H9 (cell line): ENCODE data around the gene TAF5L. TPM values are rescaled to one million over a fixed set of nuclear protein-coding genes. Genes with fewer than 3 reads are reported as not detected.

ENCODE experiments used
- DNase-seq: peaks from one replicate; pipeline ENCODE4 v3.0.0-alpha.2; 2017
- H2AFZ ChIP-seq: one replicate; pipeline ENCODE4 v1.6.1; 2013; ENCODE audit warnings: mild to moderate bottlenecking, low read length, control low read depth, moderate library complexity
- H2AK5ac ChIP-seq: 2 replicates; pipeline ENCODE4 v1.6.1; 2013; ENCODE audit warnings: low read length, control low read depth, mixed read lengths; ENCODE audit not compliant: insufficient read length
- H2BK120ac ChIP-seq: one replicate; pipeline ENCODE4 v1.6.1; 2013; ENCODE audit warnings: low read depth, mild to moderate bottlenecking, low read length, control low read depth, inconsistent platforms; ENCODE audit not compliant: poor library complexity, severe bottlenecking
- H2BK12ac ChIP-seq: 2 replicates; pipeline ENCODE4 v1.6.1; 2013; ENCODE audit warnings: low read length, control low read depth, mixed read lengths, low read depth; ENCODE audit not compliant: insufficient read length
- H2BK15ac ChIP-seq: 2 replicates; pipeline ENCODE4 v1.6.1; 2013; ENCODE audit warnings: low read depth, low read length, control low read depth
- H2BK20ac ChIP-seq: one replicate; pipeline ENCODE4 v1.6.1; 2013; ENCODE audit warnings: low read depth, mild to moderate bottlenecking, low read length, control low read depth, inconsistent platforms; ENCODE audit not compliant: poor library complexity, severe bottlenecking
- H2BK5ac ChIP-seq: 2 replicates; pipeline ENCODE4 v1.6.1; 2013; ENCODE audit warnings: low read length, control low read depth, mixed read lengths; ENCODE audit not compliant: insufficient read length
- H3K14ac ChIP-seq: 2 replicates; pipeline ENCODE4 v1.6.1; 2013; ENCODE audit warnings: low read length, control low read depth; ENCODE audit not compliant: insufficient read depth
- H3K18ac ChIP-seq: 2 replicates; pipeline ENCODE4 v1.6.1; 2013; ENCODE audit warnings: low read depth, mild to moderate bottlenecking, mixed read lengths, low read length, control low read depth; ENCODE audit not compliant: insufficient read length
- H3K23ac ChIP-seq: 2 replicates; pipeline ENCODE4 v1.6.1; 2013; ENCODE audit warnings: low read length, control low read depth, mixed read lengths, low read depth; ENCODE audit not compliant: insufficient read length
- H3K23me2 ChIP-seq: 2 replicates; pipeline ENCODE4 v1.6.1; 2013; ENCODE audit warnings: low read depth, mild to moderate bottlenecking, mixed read lengths, low read length, control low read depth; ENCODE audit not compliant: insufficient read length, poor library complexity, severe bottlenecking
- H3K27ac ChIP-seq: 2 replicates; pipeline ENCODE4 v1.5.1; 2013; ENCODE audit warnings: low read length, control low read depth, mixed read lengths, low read depth; ENCODE audit not compliant: insufficient read length
- H3K27me3 ChIP-seq: 2 replicates; pipeline ENCODE4 v1.6.1; 2013; ENCODE audit warnings: low read length, control low read depth, inconsistent platforms; ENCODE audit not compliant: insufficient read depth
- H3K4ac ChIP-seq: 2 replicates; pipeline ENCODE4 v1.6.1; 2013; ENCODE audit warnings: low read depth, mild to moderate bottlenecking, control low read depth, inconsistent platforms, low read length, moderate library complexity
- H3K4me1 ChIP-seq: 2 replicates; pipeline ENCODE4 v1.6.1; 2013; ENCODE audit warnings: low read length, control low read depth, inconsistent platforms; ENCODE audit not compliant: insufficient read depth
- H3K4me2 ChIP-seq: 2 replicates; pipeline ENCODE4 v1.6.1; 2013; ENCODE audit warnings: low read length, control low read depth, mixed read lengths; ENCODE audit not compliant: insufficient read length, insufficient read depth
- H3K56ac ChIP-seq: 2 replicates; pipeline ENCODE4 v1.6.1; 2013; ENCODE audit warnings: low read depth, mild to moderate bottlenecking, mixed read lengths, low read length, control low read depth; ENCODE audit not compliant: insufficient read length
- H3K79me1 ChIP-seq: 2 replicates; pipeline ENCODE4 v1.6.1; 2013; ENCODE audit warnings: low read depth, mild to moderate bottlenecking, moderate library complexity, low read length, control low read depth, inconsistent platforms; ENCODE audit not compliant: insufficient read depth, poor library complexity, severe bottlenecking
- H3K79me2 ChIP-seq: 2 replicates; pipeline ENCODE4 v1.6.1; 2013; ENCODE audit warnings: low read length, control low read depth, inconsistent platforms; ENCODE audit not compliant: insufficient read depth
- H3K9ac ChIP-seq: 2 replicates; pipeline ENCODE4 v1.6.1; 2013; ENCODE audit warnings: low read length, control low read depth, mixed read lengths; ENCODE audit not compliant: insufficient read length; ENCODE audit errors: extremely low read depth
- H3K9me3 ChIP-seq: one replicate; pipeline ENCODE4 v1.6.1; 2013; ENCODE audit warnings: low read depth, low read length, inconsistent platforms; ENCODE audit not compliant: control insufficient read depth
- H3T11ph ChIP-seq: one replicate; pipeline ENCODE4 v1.6.1; 2013; ENCODE audit warnings: mild to moderate bottlenecking, low read length, control low read depth, inconsistent platforms
- H4K20me1 ChIP-seq: one replicate; pipeline ENCODE4 v1.6.1; 2013; ENCODE audit not compliant: control insufficient read depth, insufficient read length, insufficient read depth
- H4K5ac ChIP-seq: 2 replicates; pipeline ENCODE4 v1.6.1; 2013; ENCODE audit warnings: low read depth, mild to moderate bottlenecking, mixed read lengths, low read length, control low read depth; ENCODE audit not compliant: insufficient read length
- H4K8ac ChIP-seq: replicated peaks from 2 replicates; pipeline ENCODE4 v1.6.1; 2013; ENCODE audit warnings: low read length, control low read depth, mixed read lengths, low read depth; ENCODE audit not compliant: insufficient read length
- H4K91ac ChIP-seq: 2 replicates; pipeline ENCODE4 v1.6.1; 2013; ENCODE audit warnings: low read depth, mild to moderate bottlenecking, moderate library complexity, mixed read lengths, low read length, control low read depth; ENCODE audit not compliant: insufficient read length
- H3K27ac Mint-ChIP-seq, 3 experiments: 2 replicates in 2 of 3; 3 replicates in 1 of 3; pipeline ENCODE4 v1.8.0; 2020 to 2021; ENCODE audit warnings: mixed read lengths in 3 of 3, mild to moderate bottlenecking in 1 of 3, moderate library complexity in 1 of 3
- H3K27me3 Mint-ChIP-seq: 2 replicates; pipeline ENCODE4 v1.8.0; 2021; ENCODE audit warnings: low read depth, mild to moderate bottlenecking, moderate library complexity, mixed read lengths
- H3K36me3 Mint-ChIP-seq, 3 experiments: 2 replicates in 2 of 3; 3 replicates in 1 of 3; pipeline ENCODE4 v1.8.0; 2020 to 2021; ENCODE audit warnings: low read depth in 3 of 3, mixed read lengths in 3 of 3; ENCODE audit not compliant: insufficient read depth in 1 of 3
- H3K4me1 Mint-ChIP-seq, 2 experiments: 2 replicates each; pipeline ENCODE4 v1.8.0; 2020; ENCODE audit warnings: mixed read lengths in 2 of 2
- H3K4me3 Mint-ChIP-seq, 2 experiments: 2 replicates in 1 of 2; 3 replicates in 1 of 2; pipeline ENCODE4 v1.8.0; 2020 to 2021; ENCODE audit warnings: mild to moderate bottlenecking in 2 of 2, mixed read lengths in 2 of 2, moderate library complexity in 1 of 2
- H3K9me3 Mint-ChIP-seq, 2 experiments: 2 replicates in 1 of 2; 3 replicates in 1 of 2; pipeline ENCODE4 v1.8.0; 2020; ENCODE audit warnings: mild to moderate bottlenecking in 2 of 2, mixed read lengths in 2 of 2, moderate library complexity in 1 of 2
- WGBS: extraction: QIAGEN DNeasy Blood & Tissue Kit; methylation state at CpG from one replicate; pipeline ENCODE4 v1.1.7; 2013; ENCODE audit warnings: missing lambda C conversion rate, low lambda C conversion rate, mixed read lengths; ENCODE audit not compliant: insufficient read length; ENCODE audit errors: extremely low coverage; 5-methylcytosine and 5-hydroxymethylcytosine counted together
- total RNA-seq: library from RNA; stranded (reverse); gene quantifications from 2 replicates; pipeline ENCODE4 v1.2.1, GENCODE V29; 2021
- TF ChIP-seq, protein P1 (sequence below): fragments of 200-600 bp; sonication (generic); conservative IDR thresholded peaks from 3 replicates; pipeline ENCODE4 v1.8.0; 2021; ENCODE audit warnings: antibody characterized with exemption, mild to moderate bottlenecking

TAF5L gene
- total RNA-seq, 1 experiment from 2014 or later, result 30.3 TPM

DNA sequence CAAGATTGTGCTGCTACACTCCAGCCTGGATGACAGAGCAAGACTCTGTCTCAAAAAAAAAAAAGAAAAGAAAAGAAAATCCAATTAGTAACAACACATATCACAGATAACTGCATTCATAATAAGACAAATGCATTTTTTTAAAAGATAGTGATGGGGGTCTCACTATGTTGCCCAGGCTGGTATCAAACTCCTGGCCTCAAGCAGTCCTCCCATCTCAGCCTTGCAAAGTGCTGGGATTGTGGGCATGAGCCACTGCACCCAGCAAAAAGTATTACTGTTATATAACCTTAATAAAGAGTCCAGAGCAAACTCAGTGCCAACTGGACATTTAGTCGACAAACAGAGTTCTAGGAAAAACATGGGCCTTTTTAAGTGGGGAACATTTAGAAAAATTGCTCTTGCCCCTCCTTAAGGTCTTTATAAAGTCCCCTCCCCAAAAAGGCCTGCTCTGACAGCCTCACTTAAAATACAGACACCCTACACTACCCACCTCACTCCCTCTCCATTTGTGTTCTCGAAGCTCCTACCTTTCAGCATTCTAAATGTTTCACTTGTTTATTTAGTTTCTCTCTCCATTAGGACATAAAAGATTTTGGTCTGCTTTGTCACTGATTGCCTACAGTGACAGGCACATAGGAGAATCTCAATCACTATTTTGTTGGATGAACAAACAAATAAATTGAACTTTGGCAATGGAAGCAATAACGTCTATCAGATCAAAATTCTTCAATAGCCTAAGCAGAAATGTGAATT, 74.9 kb downstream of the TAF5L start:
- H3K23me2 ChIP-seq, result no peaks in the 10 kb centered on the region

More for the DNA sequence above, 74.9 kb downstream of the TAF5L start:
- H3K36me3 Mint-ChIP-seq, result peaks cover 0 to 19% (median 11%) of the 10 kb centered on the region in 3 experiments; a peak in 4 of 7 replicates
- Histone ChIP-seq H3K18ac (no peak overlapping the region), H3K14ac (no peak overlapping the region), H4K8ac (no peak overlapping the region), H3T11ph (no peak overlapping the region), H3K79me2 (no peaks in the 10 kb centered on the region), H2BK20ac (no peak overlapping the region), H2BK12ac (no peak overlapping the region), H4K91ac (no peak overlapping the region), H3K4ac (no peak overlapping the region), H3K56ac (no peak overlapping the region), H3K27me3 (no peaks in the 10 kb centered on the region), H4K20me1 (no peaks in the 10 kb centered on the region), H3K4me2 (no peak overlapping the region), H3K27ac (no peak overlapping the region), H3K4me1 (no peaks in the 10 kb centered on the region), H3K79me1 (peaks cover 3% of the 10 kb centered on the region), H2AFZ (no peak overlapping the region), H2BK120ac (no peak overlapping the region), H3K9ac (no peak overlapping the region), H2AK5ac (no peak overlapping the region), H2BK15ac (no peak overlapping the region), H3K23ac (no peak overlapping the region), H4K5ac (no peak overlapping the region), H2BK5ac (no peak overlapping the region), H3K9me3 (no peaks in the 10 kb centered on the region)
- TF ChIP-seq, protein P1, sequence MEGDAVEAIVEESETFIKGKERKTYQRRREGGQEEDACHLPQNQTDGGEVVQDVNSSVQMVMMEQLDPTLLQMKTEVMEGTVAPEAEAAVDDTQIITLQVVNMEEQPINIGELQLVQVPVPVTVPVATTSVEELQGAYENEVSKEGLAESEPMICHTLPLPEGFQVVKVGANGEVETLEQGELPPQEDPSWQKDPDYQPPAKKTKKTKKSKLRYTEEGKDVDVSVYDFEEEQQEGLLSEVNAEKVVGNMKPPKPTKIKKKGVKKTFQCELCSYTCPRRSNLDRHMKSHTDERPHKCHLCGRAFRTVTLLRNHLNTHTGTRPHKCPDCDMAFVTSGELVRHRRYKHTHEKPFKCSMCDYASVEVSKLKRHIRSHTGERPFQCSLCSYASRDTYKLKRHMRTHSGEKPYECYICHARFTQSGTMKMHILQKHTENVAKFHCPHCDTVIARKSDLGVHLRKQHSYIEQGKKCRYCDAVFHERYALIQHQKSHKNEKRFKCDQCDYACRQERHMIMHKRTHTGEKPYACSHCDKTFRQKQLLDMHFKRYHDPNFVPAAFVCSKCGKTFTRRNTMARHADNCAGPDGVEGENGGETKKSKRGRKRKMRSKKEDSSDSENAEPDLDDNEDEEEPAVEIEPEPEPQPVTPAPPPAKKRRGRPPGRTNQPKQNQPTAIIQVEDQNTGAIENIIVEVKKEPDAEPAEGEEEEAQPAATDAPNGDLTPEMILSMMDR, result no peak
- no peaks in the 10 kb centered on the region for H3K27me3 Mint-ChIP-seq
- H3K9me3 Mint-ChIP-seq, result no peaks in the 10 kb centered on the region
- peaks cover 14 to 15% of the 10 kb centered on the region in 2 experiments for H3K4me1 Mint-ChIP-seq
- DNase-seq, result no peak
- no peak overlapping the region for H3K4me3 Mint-ChIP-seq
- WGBS, result no CpG with 5 or more reads among the region's 3 CpGs
- H3K27ac Mint-ChIP-seq, result no peak overlapping the region
